CD4-positive, alpha-beta T cell (primary cell): ENCODE results near the gene PRKN. TPM values are rescaled to one million over a fixed set of nuclear protein-coding genes. Genes with fewer than 3 reads are reported as not detected.

Source experiments
- ATAC-seq: fragments of 200-7000 bp; cut with Tn5 transposase; one replicate; pipeline ENCODE4 v1.10.0; 2022; ENCODE audit warnings: mild to moderate bottlenecking; ENCODE audit not compliant: poor library complexity
- CTCF ChIA-PET: fragments of 350-600 bp; sonication (Branson Sonifier 250); formaldehyde crosslinking; loops from one replicate; lab custom pipeline; 2021; ENCODE audit warnings: antibody characterized with exemption, inconsistent platforms; lab: Charles Lee
- POLR2A ChIA-PET: fragments of 350-600 bp; sonication (Branson Sonifier 250); formaldehyde crosslinking; loops from one replicate; lab custom pipeline; 2021; ENCODE audit warnings: antibody characterized with exemption, inconsistent platforms; lab: Charles Lee
- DNase-seq, 14 experiments: peaks; one replicate each; pipeline ENCODE4 v3.0.0-alpha.2; 2013 to 2020; ENCODE audit warnings: mixed read lengths in 2 of 14
- H3K27ac ChIP-seq, 2 donors: one replicate each; pipeline versions ENCODE4 v1.5.1 to v1.7.0; 2013; ENCODE audit warnings: low read length in 2 of 2, low read depth in 1 of 2, mild to moderate bottlenecking in 1 of 2
- H3K27me3 ChIP-seq, 2 experiments: 1 replicate in 1 of 2; 2 replicates in 1 of 2; pipeline versions ENCODE4 v1.6.1 to v1.7.0; 2013; ENCODE audit warnings: low read length in 2 of 2, control low read depth in 1 of 2, mild to moderate bottlenecking in 1 of 2, moderate library complexity in 1 of 2; ENCODE audit not compliant: insufficient read depth in 2 of 2, control insufficient read depth in 1 of 2
- H3K36me3 ChIP-seq: one replicate; pipeline ENCODE4 v1.6.1; 2013; ENCODE audit warnings: low read length, control low read depth; ENCODE audit not compliant: insufficient read depth
- H3K4me1 ChIP-seq: one replicate; pipeline ENCODE4 v1.6.1; 2013; ENCODE audit warnings: low read length, control low read depth; ENCODE audit not compliant: insufficient read depth
- H3K4me3 ChIP-seq: one replicate; pipeline ENCODE4 v1.5.1; 2013; ENCODE audit warnings: mild to moderate bottlenecking, low read length, moderate library complexity
- H3K9me3 ChIP-seq, 2 experiments: 1 replicate in 1 of 2; 2 replicates in 1 of 2; pipeline versions ENCODE4 v1.6.1 to v1.7.0; 2013; ENCODE audit warnings: low read length in 2 of 2, mild to moderate bottlenecking in 2 of 2, control low read depth in 1 of 2, moderate library complexity in 1 of 2; ENCODE audit not compliant: control insufficient read depth in 1 of 2, insufficient read depth in 1 of 2
- H3K27ac Mint-ChIP-seq: one replicate; pipeline ENCODE4 v1.8.0; 2020; ENCODE audit warnings: mixed read lengths
- H3K27me3 Mint-ChIP-seq: one replicate; pipeline ENCODE4 v1.8.0; 2021; ENCODE audit warnings: mixed read lengths
- H3K36me3 Mint-ChIP-seq: one replicate; pipeline ENCODE4 v1.8.0; 2021; ENCODE audit warnings: low read depth, mixed read lengths
- H3K4me1 Mint-ChIP-seq: one replicate; pipeline ENCODE4 v1.8.0; 2021; ENCODE audit warnings: low read depth, mixed read lengths
- H3K4me3 Mint-ChIP-seq: one replicate; pipeline ENCODE4 v1.8.0; 2020; ENCODE audit warnings: mild to moderate bottlenecking, mixed read lengths
- H3K9me3 Mint-ChIP-seq: one replicate; pipeline ENCODE4 v1.8.0; 2020; ENCODE audit warnings: mixed read lengths
- CTCF ChIP-seq: fragments of 200-600 bp; IDR thresholded peaks from one replicate; pipeline ENCODE4 v1.8.0; 2022; ENCODE audit warnings: antibody characterized with exemption, mild to moderate bottlenecking
- intact Hi-C, 2 experiments: fragments of 100-400 bp; cut with DNase I in 1 of 2; cut with micrococcal nuclease in 1 of 2; formaldehyde crosslinking; loops; one replicate each; pipeline versions ENCODE4 v1.15.1 to v1.9.0; 2023 to 2025; cut with DNase I, micrococcal nuclease
- total RNA-seq, 174 experiments: library from RNA in 2 of 174; stranded (reverse) in 2 of 174; gene quantifications; one replicate each; pipeline ENCODE4 v1.2.3 and lab custom pipeline; 2021 to 2026

PRKN gene
- total RNA-seq, 2 experiments from 2014 or later: 5.2 to 5.4 TPM

GRCh38 chr6:162363757-162364156 lies 363.8 kb downstream of the PRKN start:
- H3K27me3 Mint-ChIP-seq: no peaks in the 10 kb centered on the region
- POLR2A ChIA-PET: no interaction called here
- no peak overlapping the region for H3K4me3 Mint-ChIP-seq
- Histone ChIP-seq H3K9me3 (peaks cover 0 to 4% of the 10 kb centered on the region in 2 experiments), H3K36me3 (no peaks in the 10 kb centered on the region), H3K27ac (no peak overlapping the region), H3K27me3 (no peaks in the 10 kb centered on the region), H3K4me3 (no peak overlapping the region), H3K4me1 (no peaks in the 10 kb centered on the region)
- no peaks in the 10 kb centered on the region for H3K36me3 Mint-ChIP-seq
- ATAC-seq (no peak), DNase-seq (no peak)
- intact Hi-C loops: no loop called here
- no peaks in the 10 kb centered on the region for H3K4me1 Mint-ChIP-seq
- no peak for TF ChIP-seq CTCF
- H3K27ac Mint-ChIP-seq: no peak overlapping the region
- CTCF ChIA-PET: no interaction called here
- no peaks in the 10 kb centered on the region for H3K9me3 Mint-ChIP-seq

GRCh38 chr6:162360901-162361567 lies 366.5 kb downstream of the PRKN start:
- CTCF ChIA-PET: no interaction called here
- DNase-seq: no peak

GRCh38 chr6:162358625-162359024 lies 368.9 kb downstream of the PRKN start:
- Mint-ChIP-seq H3K4me1 (no peaks in the 10 kb centered on the region), H3K27ac (no peak overlapping the region), H3K4me3 (no peak overlapping the region), H3K36me3 (no peaks in the 10 kb centered on the region), H3K9me3 (no peaks in the 10 kb centered on the region), H3K27me3 (no peaks in the 10 kb centered on the region)
- H3K4me3 ChIP-seq: no peak overlapping the region
- ChIA-PET POLR2A (no interaction called here), CTCF (no interaction called here)
- no peaks in the 10 kb centered on the region for H3K27me3 ChIP-seq
- no peaks in the 10 kb centered on the region for H3K9me3 ChIP-seq
- no peaks in the 10 kb centered on the region for H3K4me1 ChIP-seq
- no peaks in the 10 kb centered on the region for H3K36me3 ChIP-seq
- DNase-seq (no peak), ATAC-seq (no peak)
- intact Hi-C loops: no loop called here
- TF ChIP-seq CTCF: no peak
- no peak overlapping the region for H3K27ac ChIP-seq

More at GRCh38 chr6:162360901-162361567, 366.5 kb downstream of the PRKN start:
- no peak overlapping the region for H3K4me3 ChIP-seq
- no peaks in the 10 kb centered on the region for H3K27me3 ChIP-seq
- Mint-ChIP-seq H3K9me3 (no peaks in the 10 kb centered on the region), H3K4me3 (no peak overlapping the region), H3K4me1 (no peaks in the 10 kb centered on the region), H3K36me3 (no peaks in the 10 kb centered on the region), H3K27ac (no peak overlapping the region), H3K27me3 (no peaks in the 10 kb centered on the region)
- H3K4me1 ChIP-seq: no peaks in the 10 kb centered on the region
- intact Hi-C loops: no loop called here
- no peak for TF ChIP-seq CTCF
- H3K9me3 ChIP-seq: no peaks in the 10 kb centered on the region
- ATAC-seq: no peak
- no peaks in the 10 kb centered on the region for H3K36me3 ChIP-seq
- POLR2A ChIA-PET: no interaction called here
- H3K27ac ChIP-seq: no peak overlapping the region
